Measurements from ENCODE around the gene DOCK2. TPM values are rescaled to one million over a fixed set of nuclear protein-coding genes. Genes with fewer than 3 reads are reported as not detected.
A peak's percentile ranks its signal among the peaks of the same experiment; 100 is the strongest.

DOCK2 gene
- total RNA-seq, 1 donor from 2014 or later, result 4.2 TPM

DNA sequence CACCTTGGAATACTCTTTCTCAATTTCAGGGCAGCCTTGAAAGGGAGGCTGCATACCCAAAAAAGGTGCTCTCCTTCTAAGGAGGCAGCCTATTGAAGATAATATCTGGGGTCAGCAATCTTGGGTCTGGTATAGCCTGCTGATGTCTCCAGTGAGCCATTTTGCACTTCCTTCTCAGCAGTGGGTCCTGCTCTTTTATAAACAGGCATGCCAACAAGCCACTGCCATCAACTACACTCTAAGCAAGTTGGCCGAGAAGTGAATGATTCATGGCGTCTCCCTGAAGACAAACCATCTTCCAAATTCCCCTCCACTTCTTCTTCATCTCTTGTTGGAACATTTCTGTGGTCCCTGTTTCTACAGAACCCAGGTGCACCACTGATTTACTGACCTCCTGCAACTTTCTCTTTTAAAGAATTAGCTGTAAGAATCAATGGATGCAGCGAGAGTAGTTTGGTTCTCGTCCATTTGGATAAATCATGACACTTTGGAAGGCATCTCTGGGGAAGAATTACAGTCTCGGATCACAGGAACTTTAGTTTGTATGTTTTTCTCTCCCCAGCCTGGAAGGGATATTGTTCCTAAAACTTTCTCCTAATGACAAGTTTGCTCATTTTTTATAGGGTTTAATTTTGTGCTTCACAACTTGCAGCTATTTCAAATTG lies 234.9 kb downstream of the DOCK2 start:
- TF ChIP-seq, protein P1, sequence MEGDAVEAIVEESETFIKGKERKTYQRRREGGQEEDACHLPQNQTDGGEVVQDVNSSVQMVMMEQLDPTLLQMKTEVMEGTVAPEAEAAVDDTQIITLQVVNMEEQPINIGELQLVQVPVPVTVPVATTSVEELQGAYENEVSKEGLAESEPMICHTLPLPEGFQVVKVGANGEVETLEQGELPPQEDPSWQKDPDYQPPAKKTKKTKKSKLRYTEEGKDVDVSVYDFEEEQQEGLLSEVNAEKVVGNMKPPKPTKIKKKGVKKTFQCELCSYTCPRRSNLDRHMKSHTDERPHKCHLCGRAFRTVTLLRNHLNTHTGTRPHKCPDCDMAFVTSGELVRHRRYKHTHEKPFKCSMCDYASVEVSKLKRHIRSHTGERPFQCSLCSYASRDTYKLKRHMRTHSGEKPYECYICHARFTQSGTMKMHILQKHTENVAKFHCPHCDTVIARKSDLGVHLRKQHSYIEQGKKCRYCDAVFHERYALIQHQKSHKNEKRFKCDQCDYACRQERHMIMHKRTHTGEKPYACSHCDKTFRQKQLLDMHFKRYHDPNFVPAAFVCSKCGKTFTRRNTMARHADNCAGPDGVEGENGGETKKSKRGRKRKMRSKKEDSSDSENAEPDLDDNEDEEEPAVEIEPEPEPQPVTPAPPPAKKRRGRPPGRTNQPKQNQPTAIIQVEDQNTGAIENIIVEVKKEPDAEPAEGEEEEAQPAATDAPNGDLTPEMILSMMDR (IDR thresholded peaks at IDR 0.05; ENCODE audit: borderline replicate concordance), result no peak
- intact Hi-C loops (cut with micrococcal nuclease), result no loop called here
- no peak for DNase-seq
- H3K4me1 ChIP-seq, result peaks cover 9% of the 10 kb centered on the region
- H3K27ac ChIP-seq (replicated peaks), result no peak overlapping the region
- no peaks in the 10 kb centered on the region for H3K9me3 ChIP-seq (replicated peaks)
- H3K27me3 ChIP-seq (ENCODE audit: low read depth), result no peaks in the 10 kb centered on the region
- H3K4me3 ChIP-seq, result no peak overlapping the region
- H3K36me3 ChIP-seq, result no peaks in the 10 kb centered on the region

DNA sequence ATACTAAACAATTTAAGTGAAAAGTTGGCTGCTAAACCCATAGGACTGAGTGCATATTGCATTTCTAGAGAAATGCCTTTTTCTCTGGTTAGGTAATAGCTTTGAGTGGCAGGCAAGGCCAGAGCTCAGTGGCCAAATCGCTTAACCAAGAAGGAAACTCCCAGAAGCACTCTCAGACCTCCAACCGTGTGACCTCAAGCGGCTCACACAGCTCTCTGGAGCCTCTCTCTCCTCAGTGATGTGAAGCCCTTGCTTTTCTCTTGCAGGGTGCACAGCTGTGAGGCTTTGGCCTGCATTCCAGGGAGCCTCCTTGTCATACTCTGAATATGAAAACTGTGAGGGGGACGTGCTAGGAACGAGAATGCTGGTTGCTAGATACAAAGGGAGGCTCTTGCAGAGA lies 236.6 kb downstream of the DOCK2 start:
- peak; percentile 54 for DNase-seq
- H3K9me3 ChIP-seq (replicated peaks), result no peaks in the 10 kb centered on the region
- H3K27ac ChIP-seq (replicated peaks), result peak overlapping the region; percentile 65
- no peaks in the 10 kb centered on the region for H3K36me3 ChIP-seq
- H3K27me3 ChIP-seq (ENCODE audit: low read depth), result peaks cover 4% of the 10 kb centered on the region
- intact Hi-C loops (cut with micrococcal nuclease), result no loop called here
- no peak overlapping the region for H3K4me3 ChIP-seq
- H3K4me1 ChIP-seq, result peaks cover 9% of the 10 kb centered on the region
- TF ChIP-seq, protein P1 (IDR thresholded peaks at IDR 0.05; ENCODE audit: borderline replicate concordance), result no peak

DNA sequence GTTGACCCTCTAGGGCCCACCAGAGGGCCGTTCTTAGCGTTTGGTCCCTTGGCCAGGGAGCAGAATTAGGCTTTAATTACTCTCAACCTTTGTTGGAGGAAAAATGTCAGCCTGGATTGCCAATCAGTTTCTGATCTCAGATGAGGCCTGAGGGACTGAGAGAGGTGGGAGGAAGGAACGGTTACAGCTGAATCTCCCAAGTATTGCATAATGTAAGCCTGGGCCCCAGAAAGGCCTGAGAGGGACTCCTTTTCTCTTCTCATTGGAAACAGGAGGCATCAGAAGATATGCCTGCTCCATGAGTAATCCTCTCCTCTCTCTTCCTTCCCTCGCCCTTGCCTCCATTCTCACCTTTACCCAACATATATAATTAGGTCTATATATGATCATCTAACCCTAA lies 237.5 kb downstream of the DOCK2 start:
- H3K36me3 ChIP-seq, result no peaks in the 10 kb centered on the region
- no peak for DNase-seq
- no peaks in the 10 kb centered on the region for H3K9me3 ChIP-seq (replicated peaks)
- no peak overlapping the region for H3K4me3 ChIP-seq
- H3K27ac ChIP-seq (replicated peaks), result peak overlapping the region; percentile 65
- intact Hi-C loops (cut with micrococcal nuclease), result no loop called here
- H3K27me3 ChIP-seq (ENCODE audit: low read depth), result peaks cover 4% of the 10 kb centered on the region
- TF ChIP-seq, protein P1 (IDR thresholded peaks at IDR 0.05; ENCODE audit: borderline replicate concordance), result no peak
- peaks cover 9% of the 10 kb centered on the region for H3K4me1 ChIP-seq

DNA sequence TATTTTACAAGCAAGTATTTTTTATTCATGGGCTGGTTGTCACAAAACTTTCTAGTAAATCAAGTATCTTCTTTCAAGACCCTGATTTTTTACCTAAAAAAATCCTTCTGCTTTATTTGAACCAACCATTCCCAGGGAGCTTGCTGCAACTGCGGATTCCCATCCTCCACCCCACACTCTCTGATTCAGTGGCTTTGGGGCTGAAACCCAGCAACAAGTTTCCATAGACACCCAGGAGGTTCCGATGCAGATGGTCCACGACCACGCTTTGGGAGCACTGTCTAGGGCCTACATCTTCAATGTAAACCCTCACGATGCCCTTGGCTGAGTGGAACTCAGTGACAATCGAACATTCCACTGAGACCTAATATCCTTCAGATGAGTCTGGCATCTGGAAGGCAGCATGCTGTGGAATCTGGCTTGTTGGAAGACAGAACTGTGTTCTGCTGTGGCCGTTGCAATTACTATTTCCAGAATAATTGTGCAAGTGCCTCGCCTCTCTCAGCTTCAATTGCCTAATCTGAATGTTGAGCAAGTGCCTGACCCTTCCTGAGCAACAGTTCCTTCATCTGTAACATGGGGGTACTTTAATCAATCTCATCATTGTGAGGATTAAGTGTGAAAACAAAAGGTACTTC lies 238.1 kb downstream of the DOCK2 start:
- peaks cover 9% of the 10 kb centered on the region for H3K4me1 ChIP-seq
- no peak for DNase-seq
- H3K36me3 ChIP-seq, result no peaks in the 10 kb centered on the region
- intact Hi-C loops (cut with micrococcal nuclease), result no loop called here
- H3K27me3 ChIP-seq (ENCODE audit: low read depth), result peaks cover 4% of the 10 kb centered on the region
- H3K9me3 ChIP-seq (replicated peaks), result no peaks in the 10 kb centered on the region
- peak overlapping the region; percentile 65 for H3K27ac ChIP-seq (replicated peaks)
- TF ChIP-seq, protein P1 (IDR thresholded peaks at IDR 0.05; ENCODE audit: borderline replicate concordance), result no peak
- no peak overlapping the region for H3K4me3 ChIP-seq

DNA sequence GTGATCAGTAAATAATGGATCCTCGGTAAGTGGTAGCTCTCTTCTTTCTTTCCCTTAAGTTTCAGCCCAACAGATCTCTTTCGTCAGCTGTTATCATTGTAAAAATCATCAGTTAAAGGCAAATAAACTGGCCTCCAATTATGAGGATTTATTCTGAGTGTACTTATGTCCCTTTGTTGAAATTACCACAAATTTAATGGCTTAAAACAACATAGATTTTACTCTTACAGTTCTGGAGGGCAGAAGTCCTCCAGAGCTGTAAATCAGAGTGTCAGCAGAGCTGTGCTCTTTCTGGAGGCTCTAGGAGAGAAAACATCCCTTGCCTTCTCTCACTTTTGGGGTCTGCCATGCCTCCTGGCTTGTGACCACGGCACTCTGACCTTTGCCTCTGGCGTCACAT lies 238.7 kb downstream of the DOCK2 start:
- Histone ChIP-seq H3K36me3 (no peaks in the 10 kb centered on the region), H3K27me3 (ENCODE audit: low read depth) (peaks cover 4% of the 10 kb centered on the region), H3K27ac (replicated peaks) (peak overlapping the region; percentile 65), H3K4me3 (no peak overlapping the region), H3K4me1 (peaks cover 9% of the 10 kb centered on the region), H3K9me3 (replicated peaks) (no peaks in the 10 kb centered on the region)
- TF ChIP-seq, protein P1 (IDR thresholded peaks at IDR 0.05; ENCODE audit: borderline replicate concordance), result no peak
- DNase-seq, result no peak
- intact Hi-C loops (cut with micrococcal nuclease), result no loop called here

Data from left ventricle myocardium inferior (tissue), 1 donor.